ENCODE data around the gene JMJD8.

JMJD8 gene

DNA sequence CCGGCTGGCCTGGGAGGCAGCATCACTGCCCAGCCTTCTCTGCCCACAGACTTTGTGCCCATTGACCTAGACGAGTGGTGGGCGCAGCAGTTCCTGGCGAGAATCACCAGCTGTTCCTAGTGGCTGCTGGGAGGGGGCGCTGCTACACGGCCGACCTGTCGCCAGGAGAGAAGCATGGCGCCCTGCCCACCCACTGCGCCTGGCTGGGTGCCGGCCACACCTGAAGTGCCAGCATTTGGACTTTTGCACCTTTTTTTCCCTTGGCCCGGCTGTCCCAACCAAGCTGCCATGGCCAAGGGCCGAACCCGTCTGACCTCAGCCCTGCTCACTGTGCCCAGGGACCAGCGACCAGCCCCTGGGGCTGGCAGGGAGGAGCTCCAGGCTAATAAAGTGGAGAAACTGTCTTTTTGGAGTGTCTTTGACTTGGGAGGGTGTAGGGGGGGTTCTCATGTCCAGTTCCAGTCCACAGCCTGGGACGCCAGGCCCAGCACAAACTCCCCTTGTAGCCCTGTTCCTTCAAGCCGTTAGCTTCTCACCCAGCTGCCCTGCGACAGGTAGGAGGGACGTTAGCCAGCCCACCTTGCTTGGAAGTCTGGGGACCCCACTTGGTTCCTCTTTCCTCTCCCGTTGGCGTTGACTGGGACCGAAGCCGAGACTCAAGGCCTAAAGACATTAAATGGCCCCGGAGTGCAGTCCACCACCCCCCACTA lies 35.9 kb downstream of the JMJD8 start:
- in situ Hi-C loops (cut with MboI; ENCODE audit: low sequenced_read_pairs, unreplicated experiment): no loop called here
- DNase-seq (ENCODE audit: low spot score): peak; percentile 81
- TF ChIP-seq CTCF (IDR thresholded peaks at IDR 0.05; ENCODE audit: borderline replicate concordance, control extremely low read depth, extremely low read depth, insufficient read depth, missing control alignments): peak; percentile 83

DNA sequence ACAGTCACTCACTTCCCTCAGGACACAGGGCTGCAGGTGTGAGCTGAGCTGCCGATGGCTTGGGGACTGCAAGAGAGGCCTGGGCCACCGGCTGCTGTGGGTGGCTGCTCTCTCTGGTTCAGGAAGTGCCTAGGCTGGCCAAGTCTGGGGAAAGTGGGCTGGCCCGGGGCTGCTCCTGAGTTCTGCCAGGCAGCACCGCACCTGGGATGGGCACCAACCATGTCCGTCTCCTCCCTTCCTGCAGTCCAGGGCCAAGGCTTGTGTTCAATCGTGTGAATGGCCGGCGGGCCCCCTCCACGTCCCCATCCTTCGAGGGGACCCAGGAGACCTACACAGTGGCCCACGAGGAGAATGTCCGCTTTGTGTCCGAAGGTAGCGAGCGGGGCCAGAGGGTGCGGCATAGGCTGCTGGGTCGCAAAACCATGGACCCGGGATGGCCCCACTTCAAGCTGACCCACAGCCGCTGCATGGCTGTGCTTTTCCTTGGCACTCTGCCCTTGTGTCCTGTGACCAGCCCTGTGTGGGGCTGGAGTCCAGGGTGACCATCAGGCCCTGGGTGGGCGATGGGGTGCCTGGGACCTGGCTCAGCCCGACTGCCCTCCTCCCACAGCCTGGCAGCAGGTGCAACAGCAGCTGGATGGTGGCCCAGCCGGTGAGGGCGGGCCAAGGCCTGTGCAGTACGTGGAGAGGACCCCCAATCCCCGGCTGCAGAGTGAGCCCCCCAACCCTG lies 36.8 kb downstream of the JMJD8 start:
- TF ChIP-seq CTCF (IDR thresholded peaks at IDR 0.05; ENCODE audit: borderline replicate concordance, control extremely low read depth, extremely low read depth, insufficient read depth, missing control alignments): no peak
- DNase-seq (ENCODE audit: low spot score): no peak
- in situ Hi-C loops (cut with MboI; ENCODE audit: low sequenced_read_pairs, unreplicated experiment): no loop called here

DNA sequence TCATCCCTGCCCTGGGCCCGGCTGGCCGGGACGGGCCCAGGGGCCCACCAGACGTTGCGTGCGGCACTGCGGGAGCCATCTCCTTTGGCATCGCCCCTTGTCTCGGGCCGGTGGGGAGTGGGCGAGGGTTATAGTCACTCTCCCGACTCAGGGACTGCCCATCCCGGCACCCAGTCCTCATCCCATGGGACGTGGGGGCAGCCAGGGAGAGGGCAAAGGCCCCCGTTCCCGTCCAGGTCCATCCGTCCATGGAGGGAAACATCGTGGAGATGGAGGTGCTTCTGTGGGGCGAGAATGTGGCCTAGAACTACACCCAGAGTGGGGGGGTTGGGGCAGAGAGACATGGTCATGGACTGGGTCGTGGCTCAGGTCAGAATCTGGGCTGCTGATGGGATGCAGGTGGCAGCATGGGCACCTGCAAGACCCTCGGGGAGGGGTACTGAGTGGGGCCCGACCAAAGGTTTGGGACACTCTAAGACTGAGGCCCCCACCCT lies 37.4 kb downstream of the JMJD8 start:
- in situ Hi-C loops (cut with MboI; ENCODE audit: low sequenced_read_pairs, unreplicated experiment): no loop called here
- no peak for DNase-seq (ENCODE audit: low spot score)
- TF ChIP-seq CTCF (IDR thresholded peaks at IDR 0.05; ENCODE audit: borderline replicate concordance, control extremely low read depth, extremely low read depth, insufficient read depth, missing control alignments): no peak

DNA sequence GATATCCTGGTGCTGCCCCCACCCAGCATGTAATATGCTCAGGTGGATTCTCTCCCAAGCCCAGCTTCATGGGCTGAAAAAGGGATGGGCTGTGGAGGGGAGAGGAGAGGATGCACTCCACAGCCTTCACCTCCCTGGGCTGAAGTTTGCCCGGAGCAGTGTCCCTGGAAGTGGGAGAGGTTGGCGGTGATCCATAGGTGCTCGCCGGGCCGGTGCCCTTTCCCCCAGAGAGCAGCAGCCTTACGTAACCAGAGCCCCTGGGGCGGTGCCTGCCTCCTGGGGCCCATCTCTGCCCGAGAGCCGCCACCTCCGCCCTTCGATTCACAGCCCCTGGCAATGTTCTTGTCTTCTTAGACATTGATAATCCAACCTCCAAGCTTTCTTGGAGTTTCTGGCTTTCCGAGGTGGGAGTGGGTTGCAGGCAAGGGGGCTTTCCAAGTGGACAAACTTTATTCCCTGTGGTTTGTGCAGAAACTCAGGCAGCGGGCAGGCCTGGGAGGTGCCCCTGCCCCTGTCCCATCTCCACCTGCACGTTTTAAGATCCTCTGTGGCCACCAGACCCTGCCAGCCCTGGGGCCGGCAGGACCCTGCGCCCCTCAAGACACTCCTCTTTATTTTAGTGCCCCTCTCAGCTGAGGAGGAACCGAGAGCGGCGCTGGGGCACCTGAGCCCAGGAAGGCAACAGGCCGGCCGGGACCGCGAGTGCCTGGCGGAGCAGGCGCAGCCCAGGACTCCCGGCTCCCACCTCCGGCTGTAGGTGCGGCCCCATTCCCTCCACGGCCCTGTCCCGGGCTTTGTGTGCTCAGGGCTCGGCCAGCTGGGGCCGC lies 38.1 kb downstream of the JMJD8 start:
- in situ Hi-C loops (cut with MboI; ENCODE audit: low sequenced_read_pairs, unreplicated experiment): no loop called here
- TF ChIP-seq CTCF (IDR thresholded peaks at IDR 0.05; ENCODE audit: borderline replicate concordance, control extremely low read depth, extremely low read depth, insufficient read depth, missing control alignments): no peak
- no peak for DNase-seq (ENCODE audit: low spot score)

DNA sequence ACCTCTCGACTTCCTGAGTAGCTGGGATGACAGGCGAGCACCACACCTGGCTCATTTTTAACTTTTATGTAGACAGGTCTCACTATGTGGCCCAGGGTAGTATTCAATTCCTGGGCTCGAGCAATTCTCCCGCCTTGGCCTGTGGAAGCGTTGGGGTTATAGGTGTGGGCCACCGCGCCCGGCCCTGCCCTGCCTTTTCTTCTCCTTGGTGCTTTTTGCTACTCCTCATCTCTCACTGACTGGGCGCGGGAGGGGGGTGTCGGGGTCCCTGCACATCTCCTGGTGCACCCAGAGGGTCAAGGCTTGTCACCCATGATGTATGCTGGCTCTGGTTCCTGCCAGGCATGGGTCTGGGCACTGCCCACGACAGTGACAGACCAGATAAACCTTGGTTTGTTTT lies 39.6 kb downstream of the JMJD8 start:
- in situ Hi-C loops (cut with MboI; ENCODE audit: low sequenced_read_pairs, unreplicated experiment): no loop called here
- TF ChIP-seq CTCF (IDR thresholded peaks at IDR 0.05; ENCODE audit: borderline replicate concordance, control extremely low read depth, extremely low read depth, insufficient read depth, missing control alignments): no peak

DNA sequence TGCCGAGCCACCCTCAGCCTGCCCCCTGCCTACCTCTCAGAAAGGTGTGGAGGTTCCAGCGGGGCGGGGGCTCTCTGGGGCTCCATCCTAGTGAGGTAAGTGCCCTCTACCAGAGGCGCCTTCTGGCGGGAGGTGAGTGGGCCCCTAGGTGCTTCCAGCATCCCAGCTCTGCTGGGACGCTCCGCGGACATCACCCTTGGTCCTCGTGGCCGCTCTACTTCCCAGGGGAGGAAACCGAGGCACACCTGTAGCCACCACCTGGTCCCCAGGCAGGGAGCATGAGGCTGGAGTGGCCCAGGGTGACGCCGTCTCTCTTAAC lies 41.1 kb downstream of the JMJD8 start:
- no peak for DNase-seq (ENCODE audit: low spot score)
- TF ChIP-seq CTCF (IDR thresholded peaks at IDR 0.05; ENCODE audit: borderline replicate concordance, control extremely low read depth, extremely low read depth, insufficient read depth, missing control alignments): no peak
- in situ Hi-C loops (cut with MboI; ENCODE audit: low sequenced_read_pairs, unreplicated experiment): no loop called here

More for the DNA sequence above, 39.6 kb downstream of the JMJD8 start:
- DNase-seq (ENCODE audit: low spot score): no peak

All from GM13976 (cell line).